ENCODE data around the gene IL13RA2.

IL13RA2 gene

DNA sequence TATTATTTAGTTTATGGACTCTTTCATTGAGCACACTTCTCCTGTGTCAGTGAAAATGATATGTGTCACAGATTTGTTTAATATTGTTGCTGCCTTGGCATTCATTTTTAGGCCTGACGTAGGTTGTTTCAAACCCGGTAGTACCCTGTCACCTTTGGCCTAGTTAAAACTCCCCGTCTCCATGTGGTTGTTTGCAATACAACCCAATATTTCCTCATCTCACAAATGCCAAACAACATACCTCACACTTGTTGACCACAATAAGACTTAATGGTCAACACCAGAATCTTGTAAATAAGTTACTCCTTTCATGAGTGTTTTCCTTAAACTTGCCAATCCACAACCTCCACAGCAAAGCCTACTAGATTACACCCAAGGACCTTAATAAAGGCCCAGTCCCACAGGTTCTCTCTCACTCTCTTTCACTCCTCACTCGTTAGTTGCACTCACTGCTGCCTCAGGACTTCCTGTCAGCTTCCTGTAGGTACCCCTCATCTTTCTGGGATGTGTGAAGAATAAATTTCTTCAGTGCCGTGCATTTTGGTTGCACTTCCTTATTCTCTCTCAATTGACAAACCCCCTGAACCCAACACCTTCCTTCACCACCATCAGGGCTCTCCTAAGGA is 31.3 kb downstream of the IL13RA2 start:
- DNase-seq = no peak

DNA sequence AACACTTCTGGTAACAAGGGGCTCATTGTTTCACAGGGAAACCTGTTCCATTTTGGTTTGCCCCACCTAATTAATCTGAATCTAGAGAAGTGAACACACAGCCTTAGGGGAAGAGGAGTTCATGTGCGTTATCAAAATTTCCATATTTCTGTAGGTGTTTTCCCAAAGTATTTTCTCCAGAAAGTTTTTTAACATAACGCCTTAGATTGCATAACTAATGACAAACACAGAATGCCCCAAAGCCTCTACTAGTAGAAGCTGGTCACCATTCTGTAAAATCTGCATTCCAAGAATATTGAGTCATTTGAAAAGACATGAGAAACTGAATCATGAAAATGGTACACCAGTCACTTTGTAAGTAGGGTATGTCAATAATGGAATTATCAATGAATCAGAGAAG is 41.1 kb downstream of the IL13RA2 start:
- DNase-seq = no peak

DNA sequence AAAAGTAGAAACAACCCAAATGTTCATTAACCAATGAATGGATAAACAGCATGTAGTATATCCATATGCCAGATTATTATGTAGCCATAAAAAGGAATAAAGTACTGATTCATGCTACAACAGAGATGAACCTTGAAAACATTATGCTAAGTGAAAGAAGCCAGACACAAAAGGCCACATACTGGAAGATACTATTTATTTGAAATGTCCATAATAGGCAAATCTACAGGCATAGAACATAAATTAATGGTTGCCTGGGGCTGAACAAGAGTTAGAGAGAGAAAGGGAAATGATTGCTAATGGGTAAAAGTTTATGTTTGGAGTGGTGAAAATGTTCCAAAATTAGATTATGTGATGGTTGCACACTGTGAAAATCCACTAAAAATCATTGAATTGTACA is 44.4 kb downstream of the IL13RA2 start:
- no peak for DNase-seq

DNA sequence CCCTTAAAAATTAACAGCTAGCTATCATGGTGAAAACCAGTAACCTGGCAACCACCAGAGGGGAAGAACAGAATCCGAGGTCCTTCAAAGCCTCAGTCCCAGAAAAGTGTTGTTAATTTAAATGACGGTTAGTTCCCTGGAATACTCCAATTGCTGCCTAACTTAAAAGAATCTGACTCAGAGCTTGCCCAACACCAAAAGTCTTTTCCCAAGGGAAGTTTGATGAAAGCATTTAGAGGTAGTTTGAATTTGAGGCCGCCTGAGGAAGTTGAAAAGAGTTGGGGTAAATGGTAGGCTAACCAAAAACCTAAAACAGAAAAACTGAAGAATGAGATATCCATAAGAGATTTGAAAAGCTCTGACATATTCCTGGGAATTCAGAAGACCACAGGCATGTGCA is 46.6 kb downstream of the IL13RA2 start:
- no peak for DNase-seq

DNA sequence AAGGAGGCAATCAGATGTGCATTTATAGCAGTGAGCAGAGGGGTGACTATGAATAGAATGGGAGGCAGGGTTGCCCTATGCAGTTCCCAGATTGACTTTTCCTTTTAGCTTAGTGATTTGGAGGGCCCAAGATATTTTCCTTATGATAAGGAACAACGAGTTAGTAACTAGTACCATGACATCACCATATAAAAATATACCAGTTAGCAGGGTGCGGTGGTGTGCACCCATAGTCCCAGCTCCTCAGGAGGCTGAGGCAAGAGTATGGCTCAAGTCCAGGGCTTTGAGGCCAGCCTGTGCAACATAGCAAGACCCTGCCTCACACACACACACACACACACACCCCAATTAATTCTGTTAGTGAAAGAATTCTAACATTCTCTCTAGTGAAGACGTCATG is 53.0 kb downstream of the IL13RA2 start:
- no peak for DNase-seq

DNA sequence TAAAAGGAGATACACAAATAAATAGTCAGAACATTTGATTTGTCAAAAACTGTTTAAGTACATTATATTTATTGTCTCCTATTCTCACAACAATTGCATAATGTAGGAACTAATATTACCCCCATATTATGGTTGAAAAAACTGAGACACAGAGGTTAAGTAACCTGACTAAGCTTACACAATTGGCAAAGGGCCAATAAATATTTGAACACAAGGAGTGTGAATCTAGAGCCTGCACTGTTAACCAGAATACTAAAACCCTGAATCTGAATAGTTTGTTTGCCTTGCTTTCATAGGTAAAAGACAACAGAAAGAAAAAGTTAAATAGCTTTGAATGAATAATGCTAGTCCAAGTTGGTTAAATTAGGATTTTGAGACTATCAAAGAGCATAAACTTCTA is 55.2 kb downstream of the IL13RA2 start:
- no peak for DNase-seq

DNA sequence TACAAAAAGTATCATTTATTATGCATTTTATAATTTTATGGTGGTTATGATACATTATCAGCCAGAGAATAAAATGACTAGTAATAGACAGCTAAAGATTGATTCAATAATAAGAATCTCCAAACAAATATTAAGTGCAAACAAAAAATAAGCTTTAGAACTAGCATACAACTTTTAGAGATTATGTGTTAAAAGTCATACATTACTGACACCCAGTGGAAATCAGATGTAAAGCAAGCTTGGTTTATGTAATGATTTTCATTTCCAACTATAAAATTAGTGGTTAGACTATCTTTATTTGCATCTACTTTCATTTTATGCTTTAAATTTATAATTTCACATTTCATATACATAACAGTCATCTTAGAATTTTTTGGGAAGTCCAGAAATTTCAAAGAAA is 57.7 kb downstream of the IL13RA2 start:
- DNase-seq = no peak

Data from NCI-H1092 treated with DMSO at 0.1 percent for 48 hours (cell line).